Stimulated activated CD8-positive, alpha-beta memory T cell treated with anti-CD3 and anti-CD28 coated beads, Interleukin-4, amount 100 ng/mL, for 1 hour (primary cell): ENCODE measurements around the gene PSTPIP1.

Experiments
- DNase-seq, 2 donors: peaks; one replicate each; pipeline ENCODE4 v3.0.0-alpha.2; 2020; ENCODE audit warnings: low read depth in 2 of 2, low spot score in 1 of 2

PSTPIP1 gene

DNA sequence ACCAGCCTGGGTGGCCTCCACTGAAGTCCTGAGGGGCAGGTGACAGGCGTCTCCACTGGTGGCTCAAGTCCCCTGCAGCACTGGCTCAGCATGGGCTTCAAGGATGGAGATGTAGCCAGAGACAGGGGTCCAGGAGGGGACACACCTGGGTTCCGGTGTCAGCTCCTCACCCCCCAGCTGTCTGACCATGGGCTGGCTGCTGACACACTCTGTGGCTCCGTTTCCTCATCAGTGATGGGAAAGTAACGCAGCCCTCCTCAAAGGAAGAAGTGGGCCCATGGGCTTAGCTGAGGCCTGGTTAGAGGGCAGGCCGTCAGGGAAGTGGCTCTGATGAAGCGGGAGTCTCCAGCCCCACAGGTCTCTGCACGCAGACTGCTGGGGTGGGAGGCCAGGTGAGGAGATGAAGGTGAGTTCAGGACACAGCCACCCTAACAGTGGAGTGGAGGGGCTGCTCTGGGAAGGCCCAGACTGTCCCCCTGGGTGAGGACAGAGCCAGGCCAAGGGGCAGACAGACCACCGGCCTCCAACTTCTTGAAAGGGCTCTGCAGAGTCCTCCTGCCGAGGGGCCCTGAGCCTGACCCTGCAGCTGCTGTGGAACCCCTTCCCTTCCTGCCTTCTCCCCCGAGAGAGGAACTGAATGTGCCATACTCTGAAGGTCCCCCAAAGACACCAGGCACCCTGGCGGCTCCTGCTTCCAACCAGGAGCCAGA lies 24.0 kb downstream of the PSTPIP1 start:
- DNase-seq = no peak

DNA sequence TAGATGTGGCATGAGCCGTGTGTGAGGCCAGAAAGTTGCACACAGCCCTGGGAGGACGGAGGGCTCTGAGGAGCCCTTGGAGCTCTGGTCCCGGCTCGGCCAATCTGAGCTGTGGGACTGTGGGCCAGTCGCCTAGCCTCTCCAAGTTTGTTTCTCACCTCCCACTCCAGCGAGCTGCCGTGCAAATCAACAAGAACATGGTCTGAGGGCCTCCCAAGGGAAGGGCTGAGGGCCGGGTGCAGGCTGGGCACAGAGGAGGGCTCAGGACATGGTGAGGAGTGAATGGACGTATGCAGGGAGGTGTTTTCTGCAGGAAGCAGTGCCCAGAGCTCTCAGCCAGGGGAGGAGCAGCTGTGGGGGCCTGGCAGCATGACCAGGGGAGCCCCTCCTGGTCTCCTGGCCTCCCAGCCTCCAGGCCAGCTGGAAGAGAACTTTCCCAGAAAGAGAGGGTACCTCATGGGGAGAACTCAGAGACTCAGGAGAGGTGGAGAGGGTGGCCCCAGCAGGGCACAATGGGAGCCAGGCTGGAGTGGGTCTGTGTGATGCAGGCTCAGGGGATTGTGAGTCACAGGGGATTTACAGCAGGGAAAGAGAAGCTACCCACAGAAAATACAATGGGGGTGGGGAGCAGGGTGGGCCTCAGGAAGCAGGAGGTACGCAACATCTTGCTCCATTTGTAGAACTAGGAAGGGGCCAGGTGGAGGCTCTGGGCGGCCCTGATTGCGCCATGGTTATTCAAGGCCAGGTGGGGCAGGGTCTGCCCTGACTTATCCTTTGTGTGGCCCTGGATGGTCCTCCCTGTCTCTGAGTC lies 24.8 kb downstream of the PSTPIP1 start:
- DNase-seq = no peak

DNA sequence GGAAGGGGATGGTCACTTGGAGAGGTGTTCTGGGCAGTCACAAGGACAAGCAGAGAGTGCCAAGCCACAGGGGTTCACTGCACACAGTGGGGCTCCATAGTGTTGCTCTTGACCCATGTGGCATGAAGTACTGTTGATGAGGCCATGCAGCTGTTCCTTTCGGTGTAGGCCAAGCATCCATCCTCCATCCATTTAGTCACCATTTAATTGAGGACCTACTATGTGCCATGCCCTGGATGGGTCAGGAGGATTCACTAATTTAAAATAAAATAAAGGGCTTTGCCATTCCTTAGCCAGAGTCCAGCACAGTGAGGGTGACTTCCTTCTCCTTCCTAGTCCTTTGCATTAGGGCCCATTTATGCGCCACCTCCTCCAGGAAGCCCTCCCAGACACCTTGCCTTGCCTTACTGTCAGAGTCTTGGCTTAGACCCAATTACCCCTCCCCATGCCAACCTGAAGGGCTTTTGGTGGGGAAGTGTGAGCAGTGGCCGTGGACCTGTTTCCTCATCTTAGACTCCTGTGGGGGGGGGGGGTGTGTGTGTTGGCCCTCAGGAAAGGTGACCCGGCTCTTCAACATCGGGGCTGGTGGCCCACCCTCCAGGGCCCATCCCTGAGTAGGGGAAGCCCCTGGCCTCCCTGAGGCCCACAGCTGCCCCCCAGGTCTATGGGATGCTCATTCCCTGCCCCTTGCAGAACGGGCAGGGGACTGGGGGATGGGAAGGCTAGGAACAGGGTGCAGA lies 25.6 kb downstream of the PSTPIP1 start:
- DNase-seq = no peak

DNA sequence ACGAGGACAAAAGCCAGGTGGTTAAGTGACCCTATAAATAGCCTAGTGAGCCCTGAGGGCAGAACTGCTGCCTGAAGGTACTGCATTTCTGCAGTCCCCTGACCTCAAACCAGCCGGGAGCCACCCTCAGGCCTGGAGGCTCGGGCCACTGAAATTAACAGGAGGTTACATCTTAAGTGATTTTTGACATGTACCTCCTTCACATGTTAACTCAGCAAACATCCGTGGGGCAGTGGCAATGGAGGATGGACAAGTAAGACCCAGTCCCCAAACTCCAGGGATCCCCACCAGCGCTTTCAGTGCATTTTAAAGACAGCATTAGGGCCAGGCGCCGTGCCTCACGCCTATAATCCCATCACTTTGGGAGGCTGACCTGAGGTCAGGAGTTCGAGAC lies 26.2 kb downstream of the PSTPIP1 start:
- no peak for DNase-seq

DNA sequence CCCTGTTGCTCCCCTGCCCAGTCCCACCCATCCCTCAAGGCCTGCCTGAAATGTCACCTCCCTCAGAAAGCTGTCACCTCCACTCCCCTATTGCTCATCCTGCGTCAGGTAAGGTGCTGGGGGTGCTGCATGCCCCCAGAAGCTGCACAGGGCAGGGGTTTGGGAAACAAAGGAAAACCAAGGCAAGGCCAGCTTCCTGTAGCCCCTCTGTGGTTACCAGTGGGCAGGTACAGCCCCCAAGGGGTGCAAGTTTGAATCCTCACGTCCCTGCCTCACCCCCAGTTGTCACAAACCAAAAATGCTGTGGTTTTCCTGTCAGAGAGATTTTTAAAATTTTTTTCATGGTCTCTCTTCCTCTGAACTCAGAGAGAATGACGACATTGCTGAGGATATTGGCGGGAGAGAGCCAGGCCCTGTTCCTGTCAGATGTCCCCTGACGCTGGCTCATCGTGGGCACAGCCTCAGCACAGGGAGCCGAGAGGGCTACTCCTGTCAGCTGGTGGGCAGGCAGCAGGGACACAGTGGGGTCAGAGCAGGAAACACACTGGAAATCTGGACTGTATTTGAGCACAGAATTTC lies 27.0 kb downstream of the PSTPIP1 start:
- DNase-seq = no peak

DNA sequence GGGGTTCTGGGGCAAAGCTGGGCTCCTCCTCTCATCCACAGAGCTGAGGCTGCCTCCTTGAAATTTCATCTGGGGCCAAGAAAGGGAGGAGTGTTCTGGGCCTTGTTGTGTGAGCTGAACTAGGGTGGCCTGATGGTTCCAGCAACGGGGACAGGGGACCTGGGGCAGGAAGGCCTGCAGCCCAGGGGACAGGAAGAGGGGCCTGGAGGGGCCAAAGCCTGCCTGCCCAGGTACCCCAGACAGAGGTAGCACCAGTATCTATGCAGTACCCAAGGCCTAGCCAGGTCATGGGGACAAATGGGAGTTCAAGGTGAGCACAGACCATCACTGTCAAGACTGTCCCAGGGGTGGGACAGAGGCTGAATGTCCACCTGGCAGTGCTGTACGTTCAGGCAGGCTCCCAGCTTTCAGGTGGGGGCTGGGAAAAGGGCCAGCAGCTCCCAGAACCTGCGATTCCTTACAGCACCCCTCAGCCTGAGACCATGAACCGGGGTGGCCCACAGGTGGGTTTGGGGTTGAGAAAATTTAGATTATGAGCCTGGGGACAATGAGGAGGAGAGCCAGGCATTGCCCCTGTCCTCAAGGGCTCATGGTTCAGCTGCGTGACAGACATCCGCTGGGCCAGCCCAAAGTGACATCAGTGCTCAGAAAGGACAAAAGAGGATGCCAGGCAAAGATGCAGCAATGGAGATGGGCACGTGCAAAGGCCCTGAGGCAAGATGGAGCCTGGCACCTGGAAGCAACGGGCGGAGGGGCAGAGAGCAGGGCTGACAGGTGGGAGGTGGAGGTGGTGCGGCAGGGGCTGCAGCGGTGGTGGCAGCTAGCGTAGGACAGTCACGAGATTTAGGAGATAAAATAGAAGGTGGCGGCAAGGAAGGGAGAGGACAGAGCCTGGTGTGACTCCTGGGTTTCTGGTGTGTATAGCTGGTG lies 28.0 kb downstream of the PSTPIP1 start:
- DNase-seq = no peak

DNA sequence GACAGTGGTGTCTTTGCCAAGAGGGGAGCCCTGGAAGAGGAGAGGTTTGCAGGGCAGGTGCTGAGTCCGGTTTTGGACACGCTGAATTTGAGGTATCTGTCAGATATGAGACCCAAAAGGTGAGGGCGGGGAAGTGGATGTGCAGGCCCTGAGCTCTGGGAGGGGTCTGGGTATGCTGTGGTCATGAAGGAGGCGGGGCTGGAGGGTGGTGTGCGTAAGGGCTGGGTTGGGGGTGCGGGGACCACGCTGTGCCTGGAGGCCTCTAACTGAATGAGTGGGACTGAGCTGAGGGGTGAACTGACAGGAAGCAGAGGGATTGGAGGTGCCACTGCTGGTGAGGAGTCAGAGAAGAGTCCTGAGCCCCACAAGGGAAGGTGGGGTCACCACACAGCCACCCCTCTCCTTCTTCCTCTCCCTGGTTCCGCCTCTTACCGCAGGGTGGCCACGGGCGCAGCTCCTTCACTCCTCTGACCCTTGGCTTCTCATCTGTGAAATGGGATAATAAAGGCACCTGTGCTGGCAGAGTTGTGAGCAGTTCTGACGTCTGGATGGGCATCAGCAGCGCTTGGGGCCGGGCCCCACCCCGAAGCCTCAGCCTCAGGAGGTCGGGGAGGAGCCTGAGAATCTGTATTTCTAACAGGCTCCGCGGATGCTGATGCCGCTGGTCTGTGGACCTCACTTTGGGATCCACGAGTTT lies 28.8 kb downstream of the PSTPIP1 start:
- DNase-seq = no peak

DNA sequence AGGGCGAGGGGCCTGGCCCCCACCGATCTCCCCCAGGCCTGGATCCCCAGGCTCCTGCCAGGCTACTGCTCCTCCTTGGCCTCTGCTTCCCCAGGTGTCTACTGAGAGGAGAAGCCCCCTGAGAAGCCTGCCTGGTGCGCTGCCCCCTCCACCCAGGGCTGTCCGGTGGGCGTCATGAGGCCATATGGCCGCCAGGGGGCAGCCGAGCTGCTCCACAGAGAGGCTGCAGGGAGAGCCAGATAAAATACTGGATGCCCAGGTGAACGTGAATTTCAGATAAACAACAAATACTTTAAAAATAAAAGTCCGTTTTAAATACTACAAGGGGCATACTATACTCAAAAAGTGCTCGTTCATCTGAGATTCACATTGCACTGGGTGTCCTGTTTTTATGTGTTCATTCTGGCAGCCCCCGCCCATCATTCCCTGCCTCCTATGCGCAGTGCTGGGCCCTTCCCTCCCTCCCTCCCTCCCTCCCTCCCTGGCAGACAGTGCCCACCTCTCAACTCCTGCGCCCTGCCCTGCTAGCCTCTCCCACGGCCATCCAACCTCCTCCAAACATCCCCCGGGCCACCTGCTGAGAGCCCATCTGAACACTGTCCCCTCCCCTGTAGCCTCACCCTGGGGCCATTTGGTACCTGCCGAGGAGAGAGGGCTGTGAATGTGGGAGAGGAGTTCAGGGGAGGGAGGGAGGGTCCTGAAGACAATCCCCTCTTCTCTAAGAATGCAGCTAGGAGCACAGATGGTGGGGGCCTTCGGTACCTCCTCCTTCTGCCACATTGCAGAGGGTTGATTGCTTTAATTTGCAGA lies 29.6 kb downstream of the PSTPIP1 start:
- DNase-seq = peak in 1 of 2 donors; percentile 52

DNA sequence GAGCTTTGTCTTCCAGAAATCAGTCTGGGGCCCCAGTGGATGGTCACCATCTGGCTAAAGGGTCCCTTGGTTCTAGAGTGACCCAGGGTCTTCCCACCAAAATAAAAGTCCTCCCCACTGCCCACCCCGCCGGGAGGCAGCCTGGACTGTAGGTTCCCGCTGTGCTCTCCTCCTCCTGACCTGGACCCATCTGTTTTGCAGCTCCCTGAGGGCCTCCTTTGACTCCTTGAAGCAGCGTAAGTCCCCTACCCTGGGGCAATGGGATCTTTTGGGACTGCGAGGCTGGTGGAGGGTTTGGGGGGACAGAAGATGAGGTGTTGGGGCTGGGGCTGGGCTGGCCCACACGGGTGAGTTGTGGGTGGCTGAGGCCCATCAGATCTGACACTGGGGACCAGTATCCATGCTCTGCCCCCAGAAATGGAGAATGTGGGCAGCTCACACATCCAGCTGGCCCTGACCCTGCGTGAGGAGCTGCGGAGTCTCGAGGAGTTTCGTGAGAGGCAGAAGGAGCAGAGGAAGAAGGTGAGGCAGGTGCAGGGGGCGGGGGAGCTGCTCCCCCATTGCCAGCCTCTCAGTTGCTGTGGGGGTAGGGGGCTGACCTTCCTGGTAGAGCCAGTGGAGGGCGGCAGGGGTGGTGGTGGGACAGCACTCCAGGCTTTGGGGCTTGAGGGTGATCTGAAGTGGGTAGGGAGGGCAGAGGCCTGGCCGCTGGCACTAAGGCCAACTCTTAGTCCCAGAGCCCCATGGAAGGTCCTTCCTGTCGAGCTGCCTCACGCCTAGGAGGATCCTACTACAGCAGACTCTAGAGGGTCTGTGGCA lies 30.4 kb downstream of the PSTPIP1 start:
- no peak for DNase-seq

DNA sequence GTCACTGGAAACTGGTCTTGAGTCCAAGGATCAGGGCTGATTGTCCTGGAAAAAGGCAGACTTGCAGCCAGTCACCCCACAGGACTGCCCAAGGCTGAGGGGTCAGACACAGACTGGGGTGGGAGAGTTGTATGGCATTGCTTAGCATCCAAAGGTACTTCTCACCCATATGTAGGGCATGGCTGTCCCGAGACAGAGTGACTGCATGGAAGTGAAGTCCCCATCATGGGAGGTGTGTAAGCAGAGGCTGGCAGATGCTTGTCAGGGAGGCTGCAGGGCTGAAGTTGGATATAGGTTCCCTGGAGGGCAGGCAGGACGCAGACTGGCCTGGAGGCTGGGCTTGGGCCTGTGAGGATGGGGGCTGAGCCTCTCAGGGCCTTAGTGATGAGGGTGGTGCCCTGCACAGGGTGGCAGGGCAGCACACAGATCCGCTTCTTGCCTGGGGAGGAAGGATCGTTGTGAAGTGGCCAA lies 31.1 kb downstream of the PSTPIP1 start:
- DNase-seq = no peak

DNA sequence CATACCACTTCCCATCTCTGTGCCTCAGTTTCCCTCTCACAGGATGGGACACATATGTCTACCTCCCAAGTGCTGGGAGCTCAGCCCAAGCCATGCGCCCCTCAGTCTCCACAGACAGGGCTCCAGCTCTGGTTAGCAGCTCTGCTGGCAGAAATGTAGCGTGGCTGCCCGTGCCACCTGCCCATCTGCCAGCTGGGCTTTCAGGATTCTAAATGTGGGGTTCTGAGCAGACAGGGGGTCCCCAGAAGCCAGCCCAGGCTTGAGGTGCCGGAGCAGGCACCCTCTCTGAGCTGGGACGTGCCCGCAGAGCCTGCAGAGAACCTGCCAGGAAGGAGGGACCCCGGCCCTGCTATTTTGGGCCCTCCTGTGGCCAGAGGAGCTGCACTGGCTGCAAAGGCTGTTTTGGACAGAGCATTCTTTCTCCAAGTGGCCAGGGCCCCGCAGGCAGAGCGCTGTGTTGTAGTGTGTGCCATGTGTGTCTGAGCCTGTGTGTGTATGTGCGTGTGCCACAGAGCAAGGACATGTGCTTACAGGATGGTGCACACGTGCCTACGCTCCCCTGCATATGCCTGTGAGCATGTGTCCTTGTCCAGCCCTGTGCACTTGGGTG lies 31.7 kb downstream of the PSTPIP1 start:
- DNase-seq = no peak

DNA sequence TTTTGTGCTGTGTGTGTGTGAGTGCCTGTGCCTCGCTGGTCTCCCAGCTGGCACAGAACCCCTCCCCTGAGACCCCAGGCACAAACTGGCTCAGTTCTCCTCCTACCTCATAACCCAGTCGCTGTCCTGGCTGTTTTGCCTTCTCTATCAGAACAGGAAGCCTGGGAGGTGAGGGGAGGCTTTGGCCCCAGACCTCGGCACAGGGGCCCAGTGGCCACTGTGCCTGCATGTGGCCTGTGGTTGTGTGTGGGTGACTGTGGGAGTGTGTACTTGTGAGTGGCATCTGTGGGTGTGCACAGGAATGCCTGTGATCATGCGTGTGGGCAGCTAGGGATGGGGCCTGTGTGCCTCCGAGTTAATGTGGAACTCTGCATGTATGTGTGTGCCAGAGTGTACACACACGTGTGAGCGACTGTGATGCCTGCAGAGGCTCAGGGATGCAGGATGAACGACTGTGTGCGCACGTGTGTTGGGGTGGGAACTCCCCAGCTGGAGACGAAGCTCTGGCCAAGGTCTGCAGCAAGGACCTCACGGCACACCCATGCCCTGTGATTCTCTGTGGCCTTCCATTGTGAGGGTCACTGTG lies 32.3 kb downstream of the PSTPIP1 start:
- DNase-seq = no peak

DNA sequence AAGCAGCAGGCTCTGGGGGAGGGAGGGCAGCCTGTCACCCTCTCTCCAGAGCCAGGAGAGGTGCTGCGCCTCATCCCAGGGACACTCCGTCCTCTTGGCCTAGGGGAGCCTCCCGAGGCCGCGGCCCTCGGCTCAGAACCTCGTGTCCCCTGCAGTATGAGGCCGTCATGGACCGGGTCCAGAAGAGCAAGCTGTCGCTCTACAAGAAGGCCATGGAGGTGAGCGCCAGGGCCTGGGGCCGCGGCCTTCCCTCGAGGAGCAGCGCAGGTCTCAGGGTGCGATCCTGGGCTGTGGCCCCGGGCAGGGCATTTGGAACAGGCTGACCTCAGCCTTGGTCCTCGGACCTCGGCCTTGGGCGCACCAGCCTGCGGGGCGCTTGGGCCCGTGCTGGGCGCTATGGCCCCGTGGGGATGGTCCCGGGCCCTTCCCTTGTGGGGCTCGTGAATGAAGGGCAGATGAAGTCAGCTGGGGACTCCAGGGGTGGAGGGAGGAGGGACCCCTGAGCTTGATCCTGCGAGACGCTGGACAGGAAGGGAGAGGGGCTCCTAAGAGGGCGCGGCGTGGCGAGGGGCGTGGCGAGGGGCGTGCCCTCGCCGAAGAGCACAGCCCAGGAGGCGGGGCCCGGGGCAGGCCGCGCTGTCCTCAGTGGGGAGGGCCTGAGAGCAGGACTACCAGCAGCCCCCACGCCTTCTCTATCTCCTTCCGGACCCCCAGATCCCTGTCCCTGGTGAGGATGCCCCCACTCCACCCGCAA lies 32.9 kb downstream of the PSTPIP1 start:
- no peak for DNase-seq

DNA sequence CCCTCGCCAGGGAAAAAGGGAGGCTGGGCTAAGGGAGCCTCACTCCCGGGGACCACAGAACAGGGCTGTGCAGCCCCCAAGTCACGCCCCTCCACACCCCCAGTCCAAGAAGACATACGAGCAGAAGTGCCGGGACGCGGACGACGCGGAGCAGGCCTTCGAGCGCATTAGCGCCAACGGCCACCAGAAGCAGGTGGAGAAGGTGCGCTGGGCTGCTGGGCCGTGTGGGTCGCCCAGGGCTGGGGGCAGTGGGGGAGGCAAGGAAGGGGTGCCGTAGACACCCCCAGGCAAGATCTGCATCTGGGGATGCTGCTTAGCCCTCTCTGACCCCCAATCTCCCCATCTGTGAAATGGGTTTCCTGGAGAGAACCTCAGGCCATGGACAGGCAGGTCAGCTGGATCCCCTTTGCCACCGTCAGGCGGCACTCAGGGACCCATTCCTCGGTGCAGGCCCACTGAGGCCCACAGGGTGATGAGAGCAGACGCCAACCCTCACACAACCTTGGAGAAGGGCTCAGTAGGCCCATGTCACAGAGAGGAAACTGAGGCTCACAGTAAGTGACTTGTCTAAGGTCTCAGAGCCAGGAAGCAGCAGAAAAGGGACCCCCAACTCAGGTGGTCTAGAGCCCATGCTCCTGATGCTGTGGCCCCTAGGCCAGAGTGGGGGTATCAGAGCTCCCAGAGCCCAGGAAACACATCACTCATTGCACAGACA lies 33.7 kb downstream of the PSTPIP1 start:
- DNase-seq = no peak

DNA sequence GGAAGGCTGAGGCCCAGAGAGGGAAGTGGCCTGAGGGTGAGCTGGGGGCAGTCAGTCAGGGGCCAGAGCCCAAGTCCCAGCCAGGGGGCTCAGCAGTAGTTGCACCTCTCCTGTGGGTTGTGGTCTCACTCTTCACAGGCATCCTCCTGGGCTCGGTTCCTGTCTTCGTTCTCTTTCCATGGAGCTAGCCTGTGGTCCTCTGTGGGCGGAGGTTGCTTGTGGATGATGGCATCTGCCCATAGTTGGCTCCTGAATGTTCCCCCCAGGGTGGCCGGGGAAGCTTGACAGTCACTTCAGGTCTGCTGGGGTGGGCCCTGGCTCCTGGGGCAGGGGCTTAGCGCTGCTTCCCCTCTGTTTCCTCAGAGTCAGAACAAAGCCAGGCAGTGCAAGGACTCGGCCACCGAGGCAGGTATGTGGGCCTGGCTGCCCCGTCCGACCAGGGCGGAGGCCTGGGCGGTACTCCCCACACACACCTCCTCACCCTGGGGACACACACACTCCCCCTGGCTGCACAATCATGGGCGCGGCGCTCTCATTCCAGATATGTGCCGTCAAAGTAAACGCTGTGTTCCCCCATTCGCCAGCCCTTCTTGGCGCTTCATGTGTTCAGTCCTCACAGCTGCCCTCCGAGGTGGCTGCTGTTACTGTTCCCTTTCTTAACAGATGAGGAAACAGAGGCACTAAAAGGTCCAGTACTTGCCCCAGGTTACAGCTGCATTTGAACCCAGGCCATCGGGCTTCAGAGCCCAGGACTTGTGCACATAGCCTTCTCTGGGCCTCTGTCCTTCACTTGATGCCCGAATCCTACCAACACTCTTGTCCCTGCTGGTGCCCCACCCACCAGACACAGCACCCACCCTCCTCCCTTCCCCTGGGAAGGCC lies 34.5 kb downstream of the PSTPIP1 start:
- DNase-seq = no peak
